ENCODE data around the gene SNORC. TPM values are rescaled to one million over a fixed set of nuclear protein-coding genes. Genes with fewer than 3 reads are reported as not detected.

SNORC gene
- total RNA-seq, 4 donors from 2014 or later: 0.45 to 2.5 (median 1.4) TPM

GRCh38 chr2:232908695-232909094 is 38.6 kb downstream of the SNORC start:
- intact Hi-C loops (cut with DNase I): no loop called here
- H3K9me3 ChIP-seq: peaks cover 0 to 18% (median 13%) of the 10 kb centered on the region in 4 donors
- no peaks in the 10 kb centered on the region for H3K4me1 ChIP-seq
- DNase-seq (ENCODE audit: extremely low spot score): no peak
- 68% methylated on average over 6 of the region's 6 CpGs for WGBS
- no peak overlapping the region for H3K27ac ChIP-seq (replicated peaks in 1 of 4)
- TF ChIP-seq POLR2A (IDR thresholded peaks at IDR 0.05; ENCODE audit: low read depth) (no peak), CTCF (IDR thresholded peaks at IDR 0.05) (no peak), EP300 (IDR thresholded peaks at IDR 0.05) (no peak), POLR2AphosphoS5 (IDR thresholded peaks at IDR 0.05) (no peak)
- H3K4me3 ChIP-seq: no peak overlapping the region
- no peaks in the 10 kb centered on the region for H3K36me3 ChIP-seq
- peaks cover 0 to 21% (median 0%) of the 10 kb centered on the region in 4 donors for H3K27me3 ChIP-seq

GRCh38 chr2:232910376-232910775 is 40.3 kb downstream of the SNORC start:
- H3K27me3 ChIP-seq: peaks cover 0 to 25% (median 0%) of the 10 kb centered on the region in 4 donors
- H3K27ac ChIP-seq (replicated peaks in 1 of 4): no peak overlapping the region
- 95% methylated on average over 6 of the region's 6 CpGs for WGBS
- intact Hi-C loops (cut with DNase I): no loop called here
- H3K4me1 ChIP-seq: no peaks in the 10 kb centered on the region
- no peaks in the 10 kb centered on the region for H3K36me3 ChIP-seq
- no peak for DNase-seq (ENCODE audit: extremely low spot score)
- H3K9me3 ChIP-seq: peaks cover 0 to 18% (median 13%) of the 10 kb centered on the region in 4 donors
- no peak overlapping the region for H3K4me3 ChIP-seq
- TF ChIP-seq EP300 (IDR thresholded peaks at IDR 0.05): no peak
- no peak for TF ChIP-seq POLR2A (IDR thresholded peaks at IDR 0.05; ENCODE audit: low read depth)
- TF ChIP-seq POLR2AphosphoS5 (IDR thresholded peaks at IDR 0.05): no peak
- no peak for TF ChIP-seq CTCF (IDR thresholded peaks at IDR 0.05)

GRCh38 chr2:232911712-232912277 is 41.7 kb downstream of the SNORC start:
- TF ChIP-seq EP300 (IDR thresholded peaks at IDR 0.05) (no peak), CTCF (IDR thresholded peaks at IDR 0.05) (no peak), POLR2A (IDR thresholded peaks at IDR 0.05; ENCODE audit: low read depth) (no peak), POLR2AphosphoS5 (IDR thresholded peaks at IDR 0.05) (no peak)
- H3K4me1 ChIP-seq: no peaks in the 10 kb centered on the region
- intact Hi-C loops (cut with DNase I): no loop called here
- WGBS: 67% methylated on average over 1 of the region's 1 CpG
- no peaks in the 10 kb centered on the region for H3K36me3 ChIP-seq
- H3K9me3 ChIP-seq: peaks cover 0 to 18% (median 13%) of the 10 kb centered on the region in 4 donors
- H3K27ac ChIP-seq (replicated peaks in 1 of 4): no peak overlapping the region
- no peak for DNase-seq (ENCODE audit: extremely low spot score)
- H3K4me3 ChIP-seq: no peak overlapping the region
- peaks cover 0 to 35% (median 0%) of the 10 kb centered on the region in 4 donors for H3K27me3 ChIP-seq

GRCh38 chr2:232913903-232914302 is 43.8 kb downstream of the SNORC start:
- Histone ChIP-seq H3K4me3 (no peak overlapping the region), H3K27ac (replicated peaks in 1 of 4) (no peak overlapping the region), H3K27me3 (peaks cover 0 to 39% (median 0%) of the 10 kb centered on the region in 4 donors), H3K36me3 (no peaks in the 10 kb centered on the region), H3K9me3 (peaks cover 0 to 18% (median 13%) of the 10 kb centered on the region in 4 donors), H3K4me1 (no peaks in the 10 kb centered on the region)
- intact Hi-C loops (cut with DNase I): no loop called here
- 80% methylated on average over 2 of the region's 2 CpGs for WGBS
- TF ChIP-seq CTCF (IDR thresholded peaks at IDR 0.05): no peak
- no peak for TF ChIP-seq POLR2A (IDR thresholded peaks at IDR 0.05; ENCODE audit: low read depth)
- TF ChIP-seq POLR2AphosphoS5 (IDR thresholded peaks at IDR 0.05): no peak
- no peak for TF ChIP-seq EP300 (IDR thresholded peaks at IDR 0.05)
- DNase-seq (ENCODE audit: extremely low spot score): no peak

GRCh38 chr2:232919141-232919540 is 49.1 kb downstream of the SNORC start:
- DNase-seq (ENCODE audit: extremely low spot score): peak; percentile 47
- Histone ChIP-seq H3K27ac (replicated peaks in 1 of 4) (no peak overlapping the region), H3K4me3 (no peak overlapping the region), H3K4me1 (no peaks in the 10 kb centered on the region), H3K9me3 (peaks cover 0 to under 1% (median 0%) of the 10 kb centered on the region in 4 donors), H3K36me3 (no peaks in the 10 kb centered on the region), H3K27me3 (peaks cover 0 to 52% (median 0%) of the 10 kb centered on the region in 4 donors)
- no peak for TF ChIP-seq POLR2A (IDR thresholded peaks at IDR 0.05; ENCODE audit: low read depth)
- TF ChIP-seq CTCF (IDR thresholded peaks at IDR 0.05): no peak
- TF ChIP-seq POLR2AphosphoS5 (IDR thresholded peaks at IDR 0.05): no peak
- TF ChIP-seq EP300 (IDR thresholded peaks at IDR 0.05): no peak
- 91% methylated on average over 6 of the region's 6 CpGs for WGBS
- intact Hi-C loops (cut with DNase I): no loop called here
